Neural cell (in vitro differentiated cells): ENCODE data around the gene ATN1. TPM values are rescaled to one million over a fixed set of nuclear protein-coding genes. Genes with fewer than 3 reads are reported as not detected.

ENCODE experiments used
- H2AFZ ChIP-seq: fragments of 200-600, 300-800 bp; sonication (generic), shearing (Covaris generic); 2 replicates; pipeline ENCODE4 v1.6.0; 2014; ENCODE audit warnings: low read depth, mild to moderate bottlenecking, antibody characterized with exemption, low read length, moderate library complexity
- H3F3A ChIP-seq: fragments of 200-600 bp; shearing (Covaris generic); 2 replicates; pipeline ENCODE4 v1.6.1; 2016; ENCODE audit warnings: mild to moderate bottlenecking, moderate library complexity, mixed read lengths, antibody characterized with exemption, low read length; ENCODE audit not compliant: insufficient read depth, poor library complexity, severe bottlenecking
- H3K27ac ChIP-seq: fragments of 200-600, 300-800 bp; sonication (generic), shearing (Covaris generic); 2 replicates; pipeline ENCODE4 v1.5.1; 2014; ENCODE audit warnings: mild to moderate bottlenecking, low read length, moderate library complexity
- H3K27me3 ChIP-seq: fragments of 300-800, 200-600 bp; sonication (generic), shearing (Covaris generic); 2 replicates; pipeline ENCODE4 v1.6.0; 2014; ENCODE audit warnings: mild to moderate bottlenecking, low read depth, low read length, moderate library complexity; ENCODE audit not compliant: insufficient read depth
- H3K36me3 ChIP-seq: fragments of 300-800, 200-600 bp; sonication (generic), shearing (Covaris generic); 2 replicates; pipeline ENCODE4 v1.5.1; 2014; ENCODE audit warnings: mild to moderate bottlenecking, antibody characterized with exemption, low read length, moderate library complexity; ENCODE audit not compliant: insufficient read depth
- H3K4me2 ChIP-seq: fragments of 300-800, 200-600 bp; sonication (generic), shearing (Covaris generic); 2 replicates; pipeline ENCODE4 v1.6.0; 2014; ENCODE audit warnings: mild to moderate bottlenecking, low read length
- H3K4me3 ChIP-seq: fragments of 300-800, 200-600 bp; sonication (generic), shearing (Covaris generic); 2 replicates; pipeline ENCODE4 v1.5.1; 2014; ENCODE audit warnings: mild to moderate bottlenecking, low read length, moderate library complexity
- H3K79me2 ChIP-seq: fragments of 200-600 bp; shearing (Covaris generic); replicated peaks from 2 replicates; pipeline ENCODE4 v1.6.0; 2014; ENCODE audit warnings: mild to moderate bottlenecking, low read length, moderate library complexity; ENCODE audit not compliant: insufficient read depth
- H3K9ac ChIP-seq: fragments of 300-800, 200-600 bp; sonication (generic), shearing (Covaris generic); 2 replicates; pipeline ENCODE4 v1.6.1; 2016; ENCODE audit warnings: mild to moderate bottlenecking, low read length, mixed read lengths
- H3K9me2 ChIP-seq: fragments of 200-600 bp; shearing (Covaris generic); 2 replicates; pipeline ENCODE4 v1.6.1; 2016; ENCODE audit warnings: mild to moderate bottlenecking, low read length, mixed read lengths; ENCODE audit not compliant: insufficient read depth
- H3K9me3 ChIP-seq: fragments of 200-600, 300-800 bp; sonication (generic), shearing (Covaris generic); 2 replicates; pipeline ENCODE4 v1.6.1; 2016; ENCODE audit warnings: mild to moderate bottlenecking, mixed run types, low read length, moderate library complexity, mixed read lengths
- H4K20me1 ChIP-seq: fragments of 200-600 bp; shearing (Covaris generic); 2 replicates; pipeline ENCODE4 v1.6.1; 2016; ENCODE audit warnings: mild to moderate bottlenecking, mixed run types; ENCODE audit not compliant: insufficient read depth
- CTCF ChIP-seq: fragments of 450-650 bp; IDR thresholded peaks from 2 replicates; pipeline ENCODE4 v1.5.1; 2014; ENCODE audit warnings: antibody characterized with exemption, mild to moderate bottlenecking, moderate library complexity; ENCODE audit not compliant: poor library complexity, severe bottlenecking
- EP300 ChIP-seq: fragments of 450-650 bp; conservative IDR thresholded peaks from 2 replicates; pipeline ENCODE4 v1.6.1; 2014; ENCODE audit warnings: antibody characterized with exemption, mild to moderate bottlenecking, moderate library complexity; ENCODE audit not compliant: poor library complexity, severe bottlenecking
- EZH2 ChIP-seq: fragments of 200-600, 300-800 bp; shearing (Covaris generic), sonication (generic); IDR thresholded peaks from 2 replicates; pipeline ENCODE4 v1.6.1; 2014; ENCODE audit warnings: antibody characterized with exemption, low read length, borderline replicate concordance, mild to moderate bottlenecking; ENCODE audit not compliant: insufficient read depth, poor library complexity, severe bottlenecking
- MXI1 ChIP-seq: fragments of 450-650 bp; conservative IDR thresholded peaks from 2 replicates; pipeline ENCODE4 v1.6.1; 2014; ENCODE audit warnings: antibody characterized with exemption, mild to moderate bottlenecking; ENCODE audit not compliant: poor library complexity, severe bottlenecking
- POLR2AphosphoS5 ChIP-seq: IDR thresholded peaks from 2 replicates; pipeline ENCODE4 v1.6.1; 2012
- RAD21 ChIP-seq: fragments of 450-650 bp; conservative IDR thresholded peaks from 2 replicates; pipeline ENCODE4 v1.6.1; 2014; ENCODE audit warnings: antibody characterized with exemption, mild to moderate bottlenecking, moderate library complexity
- REST ChIP-seq: IDR thresholded peaks from 2 replicates; pipeline ENCODE4 v1.6.1; 2012; ENCODE audit warnings: borderline replicate concordance
- SMC3 ChIP-seq: fragments of 450-650 bp; conservative IDR thresholded peaks from 2 replicates; pipeline ENCODE4 v1.6.1; 2014; ENCODE audit warnings: antibody characterized with exemption, mild to moderate bottlenecking, moderate library complexity; ENCODE audit not compliant: poor library complexity
- TAF1 ChIP-seq: IDR thresholded peaks from 2 replicates; pipeline ENCODE4 v1.6.1; 2012; ENCODE audit warnings: low read depth
- polyA plus RNA-seq: library from polyadenylated mRNA; depleted of rRNA; stranded (reverse); fragments of >200 nt; gene quantifications from 2 replicates; pipeline ENCODE4 v1.2.3, GENCODE V29; 2014

Gene ATN1
- polyA plus RNA-seq, 1 donor from 2014 or later, result 9.2 TPM

- Histone ChIP-seq H3K27ac (no peak overlapping the region), H4K20me1 (no peaks in the 10 kb centered on the region), H3K27me3 (no peaks in the 10 kb centered on the region), H3K4me2 (no peak overlapping the region), H3K4me3 (no peak overlapping the region), H3K79me2 (no peaks in the 10 kb centered on the region), H3K36me3 (no peaks in the 10 kb centered on the region), H3K9ac (no peak overlapping the region), H3K9me2 (no peaks in the 10 kb centered on the region), H3K9me3 (no peaks in the 10 kb centered on the region), H2AFZ (no peak overlapping the region), H3F3A (peaks cover 8% of the 10 kb centered on the region)
- TF ChIP-seq RAD21, result no peak
- TF ChIP-seq EZH2, result no peak
- no peak for TF ChIP-seq REST
- TF ChIP-seq EP300, result no peak
- no peak for TF ChIP-seq POLR2AphosphoS5
- TF ChIP-seq TAF1, result no peak
- TF ChIP-seq SMC3, result no peak
- no peak for TF ChIP-seq MXI1
- TF ChIP-seq CTCF, result no peak
Measured at GRCh38 chr12:6921996-6922946, 5.5 kb upstream of the ATN1 start.

- no peaks in the 10 kb centered on the region for H3K9me3 ChIP-seq
- H3K4me2 ChIP-seq, result no peak overlapping the region
- no peak for TF ChIP-seq TAF1
- no peak for TF ChIP-seq CTCF
- TF ChIP-seq RAD21, result no peak
- TF ChIP-seq MXI1, result no peak
- TF ChIP-seq REST, result no peak
- TF ChIP-seq POLR2AphosphoS5, result no peak
- no peak overlapping the region for H3K9ac ChIP-seq
- H4K20me1 ChIP-seq, result no peaks in the 10 kb centered on the region
- H3K79me2 ChIP-seq, result no peaks in the 10 kb centered on the region
- H2AFZ ChIP-seq, result no peak overlapping the region
- H3K4me3 ChIP-seq, result no peak overlapping the region
- H3K36me3 ChIP-seq, result no peaks in the 10 kb centered on the region
- H3K27me3 ChIP-seq, result no peaks in the 10 kb centered on the region
- no peaks in the 10 kb centered on the region for H3K9me2 ChIP-seq
- no peak overlapping the region for H3K27ac ChIP-seq
- H3F3A ChIP-seq, result peaks cover 8% of the 10 kb centered on the region
Measured at GRCh38 chr12:6923003-6923732, 4.6 kb upstream of the ATN1 start.
